Stimulated activated naive CD4-positive, alpha-beta T cell treated with Interleukin-2 at 50 U/mL for 16 hours (primary cell): ENCODE measurements around the gene MOB2.
"Not testable (repeated sequence)": the region's sequence is repeated elsewhere in the genome, so short reads cannot be mapped to it uniquely, and the experiment has no call there.

Experiments used
- DNase-seq: peaks from one replicate; lab custom pipeline; 2025; lab: John Stamatoyannopoulos, UW

Gene MOB2

GRCh38 chr11:1440066-1440465, 46.5 kb downstream of the MOB2 start:
- no peak for DNase-seq

GRCh38 chr11:1439341-1439740, 47.2 kb downstream of the MOB2 start:
- DNase-seq: no peak

- no peak for DNase-seq
Measured at GRCh38 chr11:1438967-1439330, 47.6 kb downstream of the MOB2 start.

- no peak for DNase-seq
Measured at GRCh38 chr11:1438261-1438966, 48.2 kb downstream of the MOB2 start.

GRCh38 chr11:1437500-1437899, 49.1 kb downstream of the MOB2 start:
- DNase-seq: no peak

GRCh38 chr11:1436468-1437039, 50.0 kb downstream of the MOB2 start:
- no peak for DNase-seq

- no peak for DNase-seq
Measured at GRCh38 chr11:1435820-1436467, 50.6 kb downstream of the MOB2 start.

GRCh38 chr11:1435479-1435819, 51.1 kb downstream of the MOB2 start:
- DNase-seq: not testable (repeated sequence)

- DNase-seq: no peak
Measured at GRCh38 chr11:1433977-1434640, 52.5 kb downstream of the MOB2 start.

GRCh38 chr11:1433568-1433967, 53.0 kb downstream of the MOB2 start:
- DNase-seq: no peak

- DNase-seq: no peak
Measured at GRCh38 chr11:1428762-1429316, 57.7 kb downstream of the MOB2 start.

GRCh38 chr11:1425439-1425838, 61.1 kb downstream of the MOB2 start:
- DNase-seq: no peak

- no peak for DNase-seq
Measured at GRCh38 chr11:1425006-1425405, 61.6 kb downstream of the MOB2 start.

GRCh38 chr11:1423406-1423805, 63.2 kb downstream of the MOB2 start:
- not testable (repeated sequence) for DNase-seq

GRCh38 chr11:1422981-1423380, 63.6 kb downstream of the MOB2 start:
- no peak for DNase-seq

GRCh38 chr11:1422481-1422880, 64.1 kb downstream of the MOB2 start:
- no peak for DNase-seq

- DNase-seq: no peak
Measured at GRCh38 chr11:1421291-1421690, 65.3 kb downstream of the MOB2 start.

GRCh38 chr11:1419811-1420210, 66.8 kb downstream of the MOB2 start:
- no peak for DNase-seq
